Epithelial cell of prostate (primary cell): ENCODE results near the gene CYP27A1.

ENCODE experiments used
- DNase-seq: peaks from one replicate; pipeline ENCODE4 v3.0.0-alpha.2; 2011; ENCODE audit warnings: low read depth, low spot score
- H3K27ac ChIP-seq: fragments of 450-650 bp; 2 replicates; pipeline ENCODE4 v1.5.1; 2017; ENCODE audit warnings: mild to moderate bottlenecking

The CYP27A1 gene

GRCh38 chr2:218856167-218856895 lies 74.4 kb downstream of the CYP27A1 start:
- H3K27ac ChIP-seq = no peak overlapping the region
- no peak for DNase-seq

- no peak for DNase-seq
- no peak overlapping the region for H3K27ac ChIP-seq
Observed at GRCh38 chr2:218856896-218857243, 74.9 kb downstream of the CYP27A1 start.

- H3K27ac ChIP-seq = no peak overlapping the region
- DNase-seq = no peak
Observed at GRCh38 chr2:218857371-218858137, 75.6 kb downstream of the CYP27A1 start.

- H3K27ac ChIP-seq = no peak overlapping the region
- DNase-seq = no peak
Observed at GRCh38 chr2:218858138-218858445, 76.1 kb downstream of the CYP27A1 start.

GRCh38 chr2:218858671-218859555 lies 77.0 kb downstream of the CYP27A1 start:
- DNase-seq = no peak

GRCh38 chr2:218859556-218859987 lies 77.6 kb downstream of the CYP27A1 start, which contains the start of gene WNT6:
Gene WNT6 (plus strand): TSS chr2:218859805. CDS start chr2:218860038, 233 bp downstream.
- H3K27ac ChIP-seq = no peak within 1 kb of the TSS
- DNase-seq = no peak

More at GRCh38 chr2:218858671-218859555, 77.0 kb downstream of the CYP27A1 start:
- no peak overlapping the region for H3K27ac ChIP-seq

GRCh38 chr2:218859988-218860831 lies 78.3 kb downstream of the CYP27A1 start:
- no peak for DNase-seq
- no peak overlapping the region for H3K27ac ChIP-seq

GRCh38 chr2:218860950-218861381 lies 79.0 kb downstream of the CYP27A1 start:
- no peak for DNase-seq
- H3K27ac ChIP-seq = no peak overlapping the region

- DNase-seq = no peak
- no peak overlapping the region for H3K27ac ChIP-seq
Observed at GRCh38 chr2:218861645-218862318, 79.8 kb downstream of the CYP27A1 start.

GRCh38 chr2:218863021-218863520 lies 81.1 kb downstream of the CYP27A1 start:
- H3K27ac ChIP-seq = no peak overlapping the region
- DNase-seq = no peak
